ENCODE results near the gene BIN1.

Gene BIN1

DNA sequence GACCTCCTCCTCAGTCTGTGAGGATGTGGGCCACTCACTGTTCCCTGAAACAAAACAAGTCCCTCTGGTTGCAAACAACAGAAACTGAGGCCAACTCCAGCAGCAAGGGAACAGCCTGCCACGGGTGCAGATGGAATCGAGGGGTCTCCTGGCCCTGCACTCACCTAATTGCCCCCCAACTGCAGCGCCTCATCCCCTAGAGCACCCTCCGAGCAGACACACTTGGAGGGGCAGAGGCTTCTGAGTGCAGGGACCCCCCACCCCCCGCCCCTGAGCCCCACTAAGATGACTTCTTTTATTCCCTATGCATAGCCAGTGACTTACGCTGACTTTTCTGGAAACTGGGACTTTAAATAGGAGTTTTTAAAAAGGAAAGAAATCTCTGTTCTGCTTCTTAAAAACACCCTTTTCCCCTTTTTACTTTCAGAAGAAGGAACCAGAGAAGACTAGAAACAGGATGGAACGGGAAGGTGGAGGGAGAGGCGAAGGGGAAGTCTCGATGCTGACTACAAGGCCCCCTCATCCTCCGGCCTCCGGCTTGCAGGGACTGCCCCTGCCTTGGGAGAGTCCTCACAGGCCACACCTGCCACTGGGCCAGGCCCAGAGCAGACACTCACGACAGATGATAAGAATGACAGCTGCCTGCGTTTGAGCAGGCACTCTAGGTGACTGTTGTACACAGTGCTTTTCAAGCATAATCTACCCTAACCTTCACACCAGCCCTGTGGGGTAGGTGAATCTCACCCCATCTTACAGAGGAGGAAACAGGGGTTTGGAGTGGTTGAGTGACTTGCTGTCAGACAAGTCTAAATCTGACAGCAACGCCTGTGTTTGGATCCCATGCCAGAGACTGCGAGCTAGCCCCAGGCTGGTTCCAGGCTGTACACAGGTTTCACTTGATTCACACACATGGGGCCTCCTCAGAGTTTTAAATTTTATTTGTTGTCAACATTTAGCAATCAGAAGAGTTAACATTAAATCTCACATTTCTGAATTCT lies 28.2 kb upstream of the BIN1 start:
- DNase-seq (ENCODE audit: low read depth in 2 of 2): no peak
- H3K4me3 ChIP-seq (replicated peaks in 1 of 2; ENCODE audit: low read depth in 2 of 2, low read length in 2 of 2): no peak overlapping the region
- TF ChIP-seq, protein P1, sequence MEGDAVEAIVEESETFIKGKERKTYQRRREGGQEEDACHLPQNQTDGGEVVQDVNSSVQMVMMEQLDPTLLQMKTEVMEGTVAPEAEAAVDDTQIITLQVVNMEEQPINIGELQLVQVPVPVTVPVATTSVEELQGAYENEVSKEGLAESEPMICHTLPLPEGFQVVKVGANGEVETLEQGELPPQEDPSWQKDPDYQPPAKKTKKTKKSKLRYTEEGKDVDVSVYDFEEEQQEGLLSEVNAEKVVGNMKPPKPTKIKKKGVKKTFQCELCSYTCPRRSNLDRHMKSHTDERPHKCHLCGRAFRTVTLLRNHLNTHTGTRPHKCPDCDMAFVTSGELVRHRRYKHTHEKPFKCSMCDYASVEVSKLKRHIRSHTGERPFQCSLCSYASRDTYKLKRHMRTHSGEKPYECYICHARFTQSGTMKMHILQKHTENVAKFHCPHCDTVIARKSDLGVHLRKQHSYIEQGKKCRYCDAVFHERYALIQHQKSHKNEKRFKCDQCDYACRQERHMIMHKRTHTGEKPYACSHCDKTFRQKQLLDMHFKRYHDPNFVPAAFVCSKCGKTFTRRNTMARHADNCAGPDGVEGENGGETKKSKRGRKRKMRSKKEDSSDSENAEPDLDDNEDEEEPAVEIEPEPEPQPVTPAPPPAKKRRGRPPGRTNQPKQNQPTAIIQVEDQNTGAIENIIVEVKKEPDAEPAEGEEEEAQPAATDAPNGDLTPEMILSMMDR (IDR thresholded peaks at IDR 0.05; ENCODE audit: low read depth, low read length): no peak

DNA sequence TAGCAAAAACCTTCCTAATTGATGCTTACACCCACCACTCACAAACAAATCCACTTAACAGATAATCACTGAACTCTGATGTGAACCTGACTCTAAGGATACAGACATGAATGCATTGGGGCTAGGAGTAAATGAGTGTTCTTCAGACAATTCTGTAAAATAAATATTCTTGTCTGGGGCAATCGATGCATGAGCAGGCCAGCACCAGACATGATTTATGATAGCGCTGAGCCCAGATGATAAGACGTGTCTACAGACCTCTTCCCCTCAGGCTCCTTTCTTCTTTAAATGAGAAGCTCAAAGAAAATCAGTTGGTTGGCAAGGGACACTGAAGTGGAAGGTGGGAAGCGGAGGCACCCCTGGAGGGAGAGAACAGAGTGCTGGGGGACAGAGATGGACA lies 27.3 kb upstream of the BIN1 start:
- DNase-seq (ENCODE audit: low read depth in 2 of 2): no peak
- TF ChIP-seq, protein P1 (IDR thresholded peaks at IDR 0.05; ENCODE audit: low read depth, low read length): no peak
- no peak overlapping the region for H3K4me3 ChIP-seq (replicated peaks in 1 of 2; ENCODE audit: low read depth in 2 of 2, low read length in 2 of 2)

DNA sequence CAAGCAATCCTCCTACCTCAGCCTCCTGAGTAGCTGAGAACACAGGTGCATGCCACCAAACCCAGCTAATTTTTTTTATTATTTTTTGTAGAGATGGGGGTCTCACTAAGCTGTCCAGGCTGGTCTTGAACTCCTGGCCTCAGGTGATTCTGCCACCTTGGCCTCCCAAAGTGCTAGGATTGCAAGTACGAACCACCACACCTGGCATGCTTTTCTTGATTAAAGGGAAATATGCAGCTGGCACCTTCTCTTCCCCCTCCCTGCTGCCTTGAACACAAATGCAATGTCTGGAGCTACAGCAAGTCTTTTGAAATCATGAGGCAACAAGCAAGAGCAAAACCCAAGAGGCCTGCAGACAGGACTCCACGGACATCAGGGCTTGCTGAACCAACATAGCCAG lies 26.8 kb upstream of the BIN1 start:
- TF ChIP-seq, protein P1 (IDR thresholded peaks at IDR 0.05; ENCODE audit: low read depth, low read length): no peak
- DNase-seq (ENCODE audit: low read depth in 2 of 2): no peak
- no peak overlapping the region for H3K4me3 ChIP-seq (replicated peaks in 1 of 2; ENCODE audit: low read depth in 2 of 2, low read length in 2 of 2)

DNA sequence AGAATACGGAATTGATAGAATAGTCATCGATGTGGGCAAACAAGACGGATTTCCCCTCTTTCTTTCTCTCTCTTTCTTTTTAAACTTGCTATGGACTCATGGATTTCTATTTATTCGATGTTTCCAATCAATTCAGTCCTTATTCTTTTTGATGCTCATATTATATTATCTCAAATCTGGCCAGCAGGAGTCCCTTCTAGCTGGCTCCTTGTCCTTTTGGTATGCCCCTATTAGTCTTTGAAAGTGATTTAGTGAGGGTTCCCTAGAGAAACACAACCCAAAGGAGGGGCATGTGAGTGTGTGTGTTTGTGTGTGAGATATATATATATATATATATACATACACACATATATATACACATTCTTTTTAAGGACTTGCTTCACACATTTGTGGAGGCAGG lies 23.5 kb upstream of the BIN1 start:
- H3K4me3 ChIP-seq (replicated peaks in 1 of 2; ENCODE audit: low read depth in 2 of 2, low read length in 2 of 2): no peak overlapping the region
- TF ChIP-seq, protein P1 (IDR thresholded peaks at IDR 0.05; ENCODE audit: low read depth, low read length): no peak
- no peak for DNase-seq (ENCODE audit: low read depth in 2 of 2)

DNA sequence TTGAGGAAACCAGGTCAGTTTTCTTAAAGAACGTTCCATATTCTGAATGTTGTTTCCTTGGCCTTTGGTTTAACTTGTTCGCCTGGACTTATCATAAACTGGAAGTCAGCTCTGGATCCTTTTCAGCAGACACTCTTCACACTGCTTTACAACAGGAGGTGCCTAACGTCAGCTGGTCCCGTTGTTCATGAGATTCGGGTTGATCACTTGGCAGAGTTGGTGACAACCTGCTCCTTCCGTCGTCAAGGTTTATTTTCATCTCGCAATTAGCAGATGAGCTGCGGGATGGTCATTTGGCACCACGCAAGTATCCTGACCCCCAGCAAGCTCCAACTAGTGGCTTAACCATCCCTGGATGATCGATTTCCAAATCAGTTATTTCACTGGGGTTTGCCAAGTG lies 23.0 kb upstream of the BIN1 start:
- TF ChIP-seq, protein P1 (IDR thresholded peaks at IDR 0.05; ENCODE audit: low read depth, low read length): no peak
- H3K4me3 ChIP-seq (replicated peaks in 1 of 2; ENCODE audit: low read depth in 2 of 2, low read length in 2 of 2): no peak overlapping the region
- DNase-seq (ENCODE audit: low read depth in 2 of 2): no peak

DNA sequence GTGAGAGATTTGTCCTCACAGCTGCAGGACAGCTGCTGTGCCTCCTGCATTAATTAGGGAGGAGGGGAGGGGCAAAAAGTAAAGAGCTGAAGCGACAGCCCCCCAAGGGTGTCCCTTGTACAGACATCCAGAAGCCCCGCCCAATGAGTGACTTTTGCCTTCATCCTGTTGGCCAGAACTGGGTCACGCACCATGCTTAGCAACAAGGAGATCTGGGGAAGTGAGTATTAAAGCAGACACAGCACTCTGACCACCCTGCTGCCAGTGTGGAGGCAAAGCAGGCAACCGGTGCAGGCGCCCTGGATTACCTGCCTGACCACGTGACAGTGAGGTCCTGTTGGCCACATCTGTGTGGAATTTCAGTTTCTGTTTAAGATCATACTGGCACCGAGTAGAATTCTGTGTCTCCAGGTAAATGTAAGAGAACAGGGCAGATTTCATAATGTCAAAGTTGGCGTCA lies 21.5 kb upstream of the BIN1 start:
- TF ChIP-seq, protein P1 (IDR thresholded peaks at IDR 0.05; ENCODE audit: low read depth, low read length): no peak
- no peak for DNase-seq (ENCODE audit: low read depth in 2 of 2)
- H3K4me3 ChIP-seq (replicated peaks in 1 of 2; ENCODE audit: low read depth in 2 of 2, low read length in 2 of 2): no peak overlapping the region

Data from cardiac fibroblast (primary cell).